ENCODE data around the gene LATS2.

- no peak for TF ChIP-seq POLR2A (IDR thresholded peaks at IDR 0.05)
- TF ChIP-seq CTCF (IDR thresholded peaks at IDR 0.05), result no peak
These were observed 67.0 kb downstream of the LATS2 start for GRCh38 chr13:20994441-20994821.

Measured in ovary (tissue), 3 donors.